Transverse colon (tissue), 3 donors: ENCODE measurements around the gene SCRN2.

Experiments
- CTCF ChIP-seq, 5 experiments: fragments of 200-600 bp in 3 of 5; fragments of 450-650 bp in 2 of 5; sonication (generic) in 3 of 5; IDR thresholded peaks; 1 replicate in 2 of 5; 2 replicates in 3 of 5; pipeline ENCODE4 v1.5.1; 2016 to 2017; ENCODE audit warnings: antibody characterized with exemption in 5 of 5, inconsistent platforms in 3 of 5, mild to moderate bottlenecking in 2 of 5, moderate library complexity in 1 of 5
- EP300 ChIP-seq: sonication (generic); formaldehyde crosslinking; IDR thresholded peaks from one replicate; pipeline ENCODE4 v1.6.1; 2017; ENCODE audit warnings: antibody characterized with exemption, low read depth
- POLR2A ChIP-seq: fragments of 450-650 bp; IDR thresholded peaks from one replicate; pipeline ENCODE4 v1.6.1; 2016; ENCODE audit warnings: antibody characterized with exemption, mild to moderate bottlenecking, moderate library complexity

DNA sequence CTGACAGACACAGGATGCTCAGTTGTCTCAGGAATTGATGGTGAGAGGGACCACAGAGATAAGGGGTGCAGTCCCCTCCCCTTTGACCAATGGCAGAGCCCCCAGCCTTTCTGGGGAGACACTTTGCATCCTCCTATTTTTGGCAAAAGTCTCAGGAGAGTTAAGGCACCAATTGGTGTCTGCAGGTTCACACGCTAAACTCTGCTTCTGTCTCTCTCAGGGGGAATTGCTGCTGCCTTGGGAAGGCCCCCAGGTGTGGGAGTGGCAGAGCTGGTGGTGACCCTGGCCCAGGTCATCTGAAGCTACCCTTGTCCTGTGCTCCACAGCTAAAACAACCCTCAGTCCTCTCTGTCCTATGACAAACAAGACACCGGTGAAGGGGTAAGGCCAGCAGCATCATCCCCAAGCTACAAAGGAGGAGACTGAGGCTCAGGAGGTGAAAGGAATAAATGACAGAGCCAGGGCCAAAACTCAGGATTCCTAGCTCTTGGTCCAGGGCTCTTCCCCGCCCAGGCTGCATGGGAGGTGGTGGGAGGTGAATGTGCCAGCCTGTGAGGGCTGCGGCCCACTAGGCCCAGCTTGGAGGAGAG, 39.8 kb downstream of the SCRN2 start:
- TF ChIP-seq CTCF (IDR thresholded peaks at IDR 0.05) = no peak
- no peak for TF ChIP-seq POLR2A
- TF ChIP-seq EP300 = no peak
